Loucy (cell line): ENCODE results near the gene LAMB1.

Source experiments
- CTCF ChIP-seq: fragments of 200-600 bp; sonication (generic); conservative IDR thresholded peaks from 2 replicates; pipeline ENCODE4 v1.5.1; 2014; ENCODE audit warnings: mild to moderate bottlenecking, antibody characterized with exemption, low read length
- EZH2phosphoT487 ChIP-seq: fragments of 200-600 bp; IDR thresholded peaks from 2 replicates; pipeline ENCODE4 v1.6.1; 2018; ENCODE audit warnings: antibody characterized with exemption, mild to moderate bottlenecking, moderate library complexity, borderline replicate concordance

DNA sequence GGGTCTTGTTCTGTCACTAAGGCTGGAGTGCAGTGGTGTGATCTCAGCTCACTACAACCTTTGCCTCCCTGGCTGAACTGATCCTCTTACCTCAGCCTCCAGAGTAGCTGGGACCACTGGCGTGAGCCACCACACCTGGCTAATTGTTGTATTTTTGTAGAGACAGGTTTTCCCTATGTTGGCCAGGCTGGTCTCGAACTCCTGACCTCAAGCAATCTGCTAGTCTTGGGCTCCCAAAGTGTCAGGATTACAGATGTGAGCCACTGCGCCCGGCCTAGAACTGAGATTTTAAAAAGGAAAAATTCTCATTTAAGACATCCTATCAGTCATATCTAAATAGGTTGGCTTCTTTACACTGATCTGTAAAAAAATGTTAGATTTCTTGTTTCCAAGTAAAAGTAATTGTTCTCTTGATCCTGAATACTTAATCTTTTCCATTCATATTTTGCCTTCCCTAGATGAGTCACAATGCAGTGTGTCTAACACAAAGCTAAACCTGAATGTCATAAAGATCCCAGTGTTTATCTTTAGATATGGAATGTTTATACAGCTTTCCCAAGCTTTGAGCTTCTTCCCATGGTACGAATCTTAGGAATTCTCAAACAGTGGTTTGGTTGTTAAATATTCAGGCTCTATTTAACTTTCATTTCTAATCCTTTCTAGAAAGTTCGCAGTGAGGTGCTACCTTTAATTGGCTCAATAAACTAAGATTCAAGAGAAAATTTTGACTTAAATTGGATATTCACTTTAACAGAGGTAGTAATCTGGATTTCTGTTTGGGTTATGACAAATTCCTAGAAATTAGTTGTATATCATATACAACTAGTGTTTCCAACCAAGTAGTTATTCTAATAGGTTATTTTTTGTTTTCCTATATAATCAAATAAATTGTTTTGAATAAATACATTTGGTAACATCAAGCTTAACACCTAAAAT is 12.1 kb upstream of the LAMB1 start:
- no peak for TF ChIP-seq CTCF
- no peak for TF ChIP-seq EZH2phosphoT487
